ENCODE results near the gene PSPN.

- no peak for TF ChIP-seq ZBTB21 (CRISPR knock-in tag; IDR thresholded peaks at IDR 0.05; ENCODE audit: borderline replicate concordance)
- no peak for TF ChIP-seq CTCF (IDR thresholded peaks at IDR 0.05)
- no peak for TF ChIP-seq CREM (CRISPR knock-in tag; IDR thresholded peaks at IDR 0.05)
- no peak for TF ChIP-seq FOXJ3 (CRISPR knock-in tag; IDR thresholded peaks at IDR 0.05; ENCODE audit: borderline replicate concordance)
- no peak for TF ChIP-seq TP53 (CRISPR knock-in tag; IDR thresholded peaks at IDR 0.05)
- TF ChIP-seq ZNF281 (CRISPR knock-in tag; IDR thresholded peaks at IDR 0.05): no peak
- no peak for TF ChIP-seq USF1 (CRISPR knock-in tag; IDR thresholded peaks at IDR 0.05)
- no peak for TF ChIP-seq SOX15 (CRISPR knock-in tag; IDR thresholded peaks at IDR 0.05)
- no peak for TF ChIP-seq ZNF138 (CRISPR knock-in tag; conservative IDR thresholded peaks at IDR 0.05)
- TF ChIP-seq ZNF232 (CRISPR knock-in tag; IDR thresholded peaks at IDR 0.05): no peak
- TF ChIP-seq ZNF219 (CRISPR knock-in tag; IDR thresholded peaks at IDR 0.05; ENCODE audit: borderline replicate concordance): no peak
These were observed 11.4 kb downstream of the PSPN start for GRCh38 chr19:6364353-6364752.
